ENCODE data around the gene MAP1LC3B2.

MAP1LC3B2 gene

DNA sequence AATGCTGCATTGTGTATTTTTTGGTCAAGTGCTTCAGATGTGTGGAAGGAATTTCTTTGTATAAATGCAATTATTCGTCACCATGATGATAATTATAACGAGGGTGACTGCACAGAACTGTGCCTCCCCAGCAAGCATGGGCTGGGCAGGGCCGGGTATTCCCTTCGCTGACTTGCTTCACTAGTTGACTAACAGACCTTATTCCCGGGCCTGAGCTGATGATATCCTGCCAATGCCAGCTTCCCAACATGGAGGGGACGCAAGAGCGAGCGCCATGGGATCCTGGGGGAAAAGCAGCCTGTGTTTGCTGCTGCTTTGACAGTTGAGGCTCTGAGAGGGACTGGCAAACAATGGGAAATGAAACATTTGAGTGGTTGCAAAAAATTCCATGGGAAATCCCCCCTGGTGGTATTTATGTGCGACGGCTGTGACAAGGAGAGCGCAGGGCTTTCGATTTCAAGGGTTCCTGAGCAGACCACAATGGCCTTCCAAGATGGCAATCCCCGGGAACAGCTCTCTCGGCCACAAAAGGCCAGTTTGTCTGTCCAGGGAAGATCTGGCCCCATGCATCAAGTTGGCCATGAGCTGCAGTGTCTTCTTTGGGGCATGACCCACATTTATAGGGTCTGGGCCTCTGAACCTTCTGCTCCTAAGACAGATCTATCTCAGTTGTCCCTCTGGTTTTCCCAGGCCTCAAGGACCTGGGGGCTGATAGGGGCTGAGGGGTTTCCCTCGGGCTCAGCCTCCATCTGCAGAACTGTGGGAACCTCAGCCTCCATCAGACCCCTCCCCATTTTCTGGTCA is 21.9 kb upstream of the MAP1LC3B2 start:
- DNase-seq (ENCODE audit: low read depth in 2 of 2) = no peak

DNA sequence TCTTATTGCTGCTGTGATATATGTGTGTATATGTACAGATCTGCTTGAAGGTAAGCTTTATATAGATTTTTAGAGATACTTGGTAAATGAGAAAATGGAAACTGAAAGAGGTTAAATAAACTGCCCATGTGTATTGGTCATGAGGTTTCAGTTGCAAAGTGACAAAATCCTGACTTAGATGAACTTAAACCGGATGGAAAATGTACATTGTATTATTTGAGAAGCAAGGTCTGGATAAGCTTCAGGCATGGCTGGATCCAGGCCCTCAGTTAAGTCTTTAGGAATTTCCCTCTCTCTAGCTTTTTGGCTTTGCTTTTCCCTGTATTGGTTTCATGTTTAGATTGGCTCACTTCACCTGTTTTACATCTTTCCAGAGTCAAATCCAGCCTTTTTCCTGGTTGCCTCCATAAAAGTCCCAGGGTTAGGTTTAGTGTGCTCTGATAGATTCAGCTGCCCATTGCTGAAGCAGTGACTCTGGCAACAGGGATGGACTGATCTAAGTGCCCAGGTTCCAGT is 21.0 kb upstream of the MAP1LC3B2 start:
- no peak for DNase-seq (ENCODE audit: low read depth in 2 of 2)

DNA sequence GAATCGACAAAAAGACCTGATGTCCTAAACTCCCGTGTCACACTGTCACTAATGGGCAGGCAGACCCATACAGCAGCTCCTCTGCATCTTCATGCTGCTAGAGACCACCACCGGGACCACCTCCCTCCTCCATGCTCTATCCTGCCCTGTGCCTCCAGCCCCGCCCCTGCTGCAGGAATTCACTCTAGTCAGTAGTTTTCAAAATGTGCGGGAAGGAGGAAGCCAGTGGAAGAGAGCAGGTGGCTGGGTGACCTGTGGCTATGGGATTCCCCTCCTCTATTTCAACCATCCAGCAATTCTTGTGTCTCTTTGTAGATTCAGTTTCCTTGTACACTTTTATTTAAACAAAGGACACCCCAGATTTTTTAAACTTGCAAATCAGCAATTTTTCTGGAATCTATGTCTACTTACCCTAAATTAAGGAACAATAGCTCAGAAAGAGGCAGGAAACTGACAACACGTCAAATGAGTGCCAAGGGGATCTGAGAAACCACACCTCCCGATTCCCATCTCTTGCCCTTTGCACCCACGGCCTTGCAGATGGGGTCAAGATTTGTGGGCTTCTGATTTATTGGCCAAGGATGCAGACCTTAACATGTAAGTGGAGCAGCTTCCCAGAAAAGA is 20.4 kb upstream of the MAP1LC3B2 start:
- no peak for DNase-seq (ENCODE audit: low read depth in 2 of 2)

DNA sequence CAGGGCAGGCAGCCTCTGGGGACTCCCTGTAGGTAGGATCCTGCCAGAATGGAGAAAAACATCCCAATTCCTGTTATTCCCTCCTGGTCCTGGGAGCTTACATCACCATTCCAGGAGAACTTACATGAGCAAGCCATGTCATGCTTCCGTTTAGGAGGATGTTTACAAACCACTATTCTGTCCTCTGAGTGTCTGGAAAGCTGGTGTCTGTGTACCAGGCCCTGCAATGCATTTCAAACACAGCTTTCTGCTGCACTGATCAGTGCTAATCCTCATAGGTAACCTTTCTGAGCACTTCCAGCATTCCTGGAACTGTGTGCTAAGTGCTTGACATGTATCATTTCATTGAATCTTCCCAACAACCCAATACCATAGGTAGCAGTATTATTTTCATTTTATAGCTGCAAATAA is 19.8 kb upstream of the MAP1LC3B2 start:
- DNase-seq (ENCODE audit: low read depth in 2 of 2) = no peak

DNA sequence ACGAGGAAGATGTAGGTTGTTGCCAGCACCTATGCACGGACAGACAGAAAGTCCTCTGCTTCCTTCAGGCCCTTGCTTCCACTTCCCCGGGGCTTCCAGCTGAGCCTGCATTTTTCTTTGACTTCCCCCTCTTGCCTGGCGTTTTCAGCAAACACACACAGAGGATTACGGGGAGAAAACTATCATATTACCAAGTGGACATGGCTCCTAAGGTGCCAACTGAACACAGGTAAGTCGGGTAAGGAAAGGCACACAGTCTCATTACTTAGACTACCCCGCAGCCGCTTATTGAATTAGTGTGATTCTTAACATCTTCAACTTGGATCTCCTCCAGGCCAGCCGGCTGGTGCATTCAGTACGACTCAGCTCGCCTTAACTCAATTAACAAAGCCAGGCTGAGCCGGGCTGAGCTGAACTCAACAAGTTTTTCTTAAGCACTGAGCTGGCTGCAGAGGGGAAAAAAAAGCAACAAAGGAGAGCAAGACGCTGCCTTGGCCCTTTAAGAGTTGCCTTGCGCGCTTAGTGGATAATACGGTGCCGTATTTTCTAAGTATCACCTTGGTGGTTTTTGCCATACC is 19.2 kb upstream of the MAP1LC3B2 start:
- DNase-seq (ENCODE audit: low read depth in 2 of 2) = no peak

DNA sequence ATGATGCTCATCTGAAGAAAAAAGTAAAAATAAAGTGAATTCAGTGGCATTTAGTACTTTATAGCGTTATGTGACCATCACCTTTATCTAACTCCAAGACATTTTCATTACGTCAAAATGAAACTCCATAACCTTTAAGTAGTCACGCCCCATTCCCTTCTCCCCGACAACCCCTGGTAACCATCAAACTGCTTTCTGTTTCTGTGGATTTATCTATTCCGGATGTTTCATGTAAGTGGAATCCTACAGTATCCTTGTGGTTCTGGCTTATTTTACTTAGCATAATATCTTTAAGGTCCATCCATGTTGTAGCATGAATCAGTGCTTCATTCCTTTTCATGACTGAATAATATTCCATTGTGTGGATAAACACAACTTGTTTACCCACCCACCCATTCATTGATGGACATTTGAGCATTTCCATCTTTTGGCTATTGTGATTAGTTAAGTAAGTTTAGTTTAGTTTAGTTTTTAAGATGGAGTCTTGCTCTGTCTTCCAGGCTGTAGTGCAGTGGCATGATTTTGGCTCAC is 18.5 kb upstream of the MAP1LC3B2 start:
- no peak for DNase-seq (ENCODE audit: low read depth in 2 of 2)

DNA sequence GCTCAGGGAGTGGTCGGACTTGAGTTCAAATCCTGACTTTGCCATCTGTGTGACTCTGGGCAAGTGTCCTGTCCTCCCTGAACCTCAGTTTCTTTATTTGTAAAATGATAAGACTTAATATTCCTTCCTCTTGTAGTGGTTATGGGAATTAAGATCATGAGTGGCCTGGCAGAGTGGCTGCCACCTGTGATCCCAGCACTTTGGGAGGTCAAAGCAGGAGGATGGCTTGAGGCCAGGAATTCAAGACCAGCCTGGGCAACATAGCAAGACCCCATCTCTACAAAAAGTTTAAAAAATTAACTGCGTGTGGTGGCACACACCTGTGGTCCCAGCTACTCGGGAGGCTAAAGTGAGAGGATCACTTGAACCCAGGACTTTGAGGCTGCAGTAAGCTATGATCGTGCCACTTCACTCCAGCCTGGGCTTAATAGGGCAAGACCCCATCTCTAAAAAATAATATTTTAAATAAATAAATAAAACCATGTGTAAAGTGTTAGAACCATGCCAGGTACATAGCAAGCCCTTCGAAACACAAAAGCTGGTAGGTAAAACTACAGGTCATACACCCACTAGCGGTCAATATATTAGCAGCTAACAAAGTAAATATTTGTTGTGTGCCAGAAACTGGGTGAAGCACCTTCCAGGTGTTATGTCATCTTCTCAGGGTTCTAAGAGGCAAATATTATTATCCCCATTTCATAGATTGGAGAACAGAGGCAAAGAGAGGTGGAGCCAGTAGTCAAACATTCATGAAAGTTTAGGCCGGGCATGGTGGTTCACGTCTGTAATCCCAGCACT is 17.4 kb upstream of the MAP1LC3B2 start:
- DNase-seq (ENCODE audit: low read depth in 2 of 2) = no peak

DNA sequence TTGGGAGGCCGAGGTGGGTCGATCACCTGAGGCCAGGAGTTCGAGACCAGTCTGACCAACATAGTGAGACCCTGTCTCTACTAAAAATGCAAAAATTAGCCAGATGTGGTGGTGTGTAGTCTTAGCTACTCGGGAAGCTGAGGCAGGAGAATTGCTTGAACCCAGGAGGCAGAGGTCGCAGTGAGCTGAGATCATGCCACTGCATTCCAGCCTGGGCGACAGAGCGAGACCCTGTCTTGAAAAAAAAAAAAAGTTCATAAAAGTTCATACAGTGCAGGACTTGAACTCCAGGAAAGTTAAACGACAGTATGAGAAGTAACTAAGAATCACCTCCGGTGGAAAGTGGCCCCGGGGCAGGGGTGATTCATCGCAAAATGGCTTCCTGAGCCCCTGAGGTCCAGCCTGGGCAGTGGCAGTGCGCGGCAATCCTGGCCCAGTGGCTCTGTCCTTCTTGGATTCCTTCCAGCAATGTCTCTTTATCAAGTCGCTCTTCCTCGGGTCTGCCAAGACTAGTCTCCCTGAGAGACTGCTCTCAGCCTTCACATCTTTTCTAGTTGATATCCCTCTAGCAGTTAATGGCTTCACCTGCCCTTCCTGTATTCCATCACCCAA is 16.7 kb upstream of the MAP1LC3B2 start:
- no peak for DNase-seq (ENCODE audit: low read depth in 2 of 2)

DNA sequence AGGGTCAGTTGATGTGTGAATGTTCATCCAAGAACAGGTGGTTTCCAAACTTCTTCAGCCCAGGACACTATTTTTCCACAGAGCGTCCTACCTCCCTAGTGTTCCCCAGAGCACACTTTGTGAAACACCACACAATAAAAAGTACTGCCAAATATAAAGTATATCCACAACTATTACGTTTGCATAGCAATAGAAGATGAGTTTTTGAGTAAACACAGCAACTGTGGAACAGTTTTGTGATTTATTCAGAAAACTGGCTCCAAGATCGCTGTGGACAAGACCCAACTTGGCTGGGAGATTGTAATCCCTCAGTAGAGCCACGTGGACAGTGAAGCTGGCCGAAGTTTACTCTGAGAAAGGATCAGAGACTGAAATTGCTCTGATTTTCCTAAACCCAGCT is 14.5 kb upstream of the MAP1LC3B2 start:
- no peak for DNase-seq (ENCODE audit: low read depth in 2 of 2)

DNA sequence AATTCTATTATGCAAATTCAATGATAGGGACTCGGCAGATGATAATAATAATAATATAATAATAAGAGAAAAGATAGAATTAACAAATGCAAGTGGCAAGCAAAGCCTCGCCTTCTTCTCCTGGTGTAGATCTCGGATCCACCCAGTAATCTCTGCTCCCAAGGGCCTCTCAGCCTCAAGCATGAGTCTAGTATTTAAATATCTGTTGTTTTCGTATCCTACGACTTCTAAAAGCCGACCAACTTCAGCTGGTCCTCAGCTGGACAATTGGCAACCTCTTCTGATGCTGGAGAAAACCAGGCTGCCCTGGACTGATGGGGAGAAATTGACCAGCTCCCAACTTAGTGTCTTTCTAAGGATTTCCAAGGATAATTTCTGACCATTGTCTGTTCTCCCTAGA is 14.0 kb upstream of the MAP1LC3B2 start:
- no peak for DNase-seq (ENCODE audit: low read depth in 2 of 2)

DNA sequence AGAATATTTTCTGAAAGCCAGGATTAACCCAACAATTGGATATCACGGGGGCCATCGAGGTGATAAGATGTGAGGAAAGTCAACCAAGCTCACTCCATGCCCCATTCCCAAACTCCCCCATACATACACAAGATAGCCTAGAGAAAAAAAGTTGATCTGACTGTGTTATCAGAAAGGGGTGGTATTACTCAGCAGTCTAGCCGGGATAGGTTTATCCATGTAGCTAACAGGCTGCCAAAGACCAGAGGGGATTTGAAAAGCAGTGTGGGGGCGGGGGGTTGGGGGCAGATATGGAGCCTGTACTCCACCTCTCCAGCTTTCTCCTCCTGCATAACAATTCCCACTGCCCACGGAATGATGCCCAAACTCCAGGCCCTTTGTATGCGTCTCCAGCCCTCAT is 13.2 kb upstream of the MAP1LC3B2 start:
- DNase-seq (ENCODE audit: low read depth in 2 of 2) = no peak

DNA sequence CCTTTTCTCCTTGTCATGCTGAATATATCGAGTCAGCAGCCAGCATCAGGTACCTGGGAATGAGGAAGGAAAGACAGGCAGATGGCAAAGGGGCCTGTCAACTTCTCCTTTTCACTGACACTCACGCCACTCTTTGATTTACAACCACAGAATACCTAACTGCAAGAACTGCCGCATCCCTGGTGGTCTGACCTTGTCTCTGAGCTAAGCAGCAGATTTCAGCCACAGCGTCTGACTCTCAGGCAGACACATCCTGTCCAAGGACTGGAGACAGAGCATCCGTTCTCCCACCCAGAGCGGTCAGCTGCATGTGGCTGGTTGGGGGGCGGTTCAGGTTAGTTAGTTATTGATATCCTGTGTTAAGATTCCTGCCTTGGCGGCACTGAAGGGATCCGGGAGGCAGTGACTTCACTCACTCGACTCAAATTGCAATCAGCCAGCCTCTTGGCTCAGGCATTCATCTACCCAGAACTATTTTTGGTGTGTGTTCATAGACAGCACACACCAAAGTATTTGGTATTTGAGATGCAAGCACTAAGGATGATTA is 11.2 kb upstream of the MAP1LC3B2 start:
- no peak for DNase-seq (ENCODE audit: low read depth in 2 of 2)

DNA sequence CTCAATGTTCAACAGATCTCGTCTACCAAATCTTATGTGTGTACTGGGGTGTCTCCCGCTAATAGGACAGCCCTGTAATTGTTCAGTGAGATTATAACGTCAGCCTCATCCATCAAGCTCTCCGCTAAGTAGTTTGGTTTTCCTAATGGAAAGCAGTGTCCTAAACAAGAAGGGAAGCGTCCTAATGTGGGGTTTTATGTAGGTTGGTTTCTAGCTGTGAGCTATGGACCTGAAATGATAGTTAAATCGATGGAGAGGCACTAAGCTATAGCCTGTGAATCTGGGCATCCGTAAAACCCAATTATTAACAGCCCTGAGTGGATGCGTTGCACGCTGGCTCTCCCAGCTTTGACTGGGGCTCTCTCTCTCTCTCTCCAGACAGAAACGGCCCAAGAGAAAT is 9.2 kb upstream of the MAP1LC3B2 start:
- DNase-seq (ENCODE audit: low read depth in 2 of 2) = no peak

DNA sequence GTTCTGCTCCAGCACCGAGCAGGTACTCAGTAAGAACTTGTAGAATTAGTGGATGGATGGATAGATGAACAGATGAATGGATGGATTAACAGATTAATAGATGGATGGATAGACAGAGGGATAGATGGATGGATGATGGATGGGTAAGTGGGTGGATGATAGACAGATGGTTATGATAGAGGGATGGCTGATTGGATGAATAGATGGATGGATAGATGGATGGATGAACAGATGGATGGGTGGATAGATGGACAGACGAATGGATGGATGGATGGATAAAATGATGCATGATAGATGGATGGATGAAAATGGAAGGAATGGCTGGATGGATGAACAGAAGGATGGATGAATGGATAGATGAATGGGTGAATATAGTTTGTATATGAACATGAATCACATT is 8.0 kb upstream of the MAP1LC3B2 start:
- DNase-seq (ENCODE audit: low read depth in 2 of 2) = no peak

DNA sequence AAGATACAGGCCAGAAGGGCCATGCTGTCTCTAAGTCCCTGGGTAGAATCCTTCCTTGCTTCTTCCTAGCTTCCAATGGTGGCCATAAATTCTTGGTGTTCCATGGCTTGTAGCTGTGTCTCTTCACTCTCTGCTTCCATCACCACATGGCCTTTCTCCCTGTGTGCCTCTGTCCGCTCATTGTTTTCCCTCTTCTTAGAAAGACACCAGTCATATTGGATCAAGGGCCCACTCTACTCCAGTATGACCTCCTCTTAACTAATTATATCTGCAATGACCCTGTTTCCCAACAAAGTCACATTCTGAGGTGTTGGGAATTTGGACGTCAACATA is 7.6 kb upstream of the MAP1LC3B2 start:
- no peak for DNase-seq (ENCODE audit: low read depth in 2 of 2)

DNA sequence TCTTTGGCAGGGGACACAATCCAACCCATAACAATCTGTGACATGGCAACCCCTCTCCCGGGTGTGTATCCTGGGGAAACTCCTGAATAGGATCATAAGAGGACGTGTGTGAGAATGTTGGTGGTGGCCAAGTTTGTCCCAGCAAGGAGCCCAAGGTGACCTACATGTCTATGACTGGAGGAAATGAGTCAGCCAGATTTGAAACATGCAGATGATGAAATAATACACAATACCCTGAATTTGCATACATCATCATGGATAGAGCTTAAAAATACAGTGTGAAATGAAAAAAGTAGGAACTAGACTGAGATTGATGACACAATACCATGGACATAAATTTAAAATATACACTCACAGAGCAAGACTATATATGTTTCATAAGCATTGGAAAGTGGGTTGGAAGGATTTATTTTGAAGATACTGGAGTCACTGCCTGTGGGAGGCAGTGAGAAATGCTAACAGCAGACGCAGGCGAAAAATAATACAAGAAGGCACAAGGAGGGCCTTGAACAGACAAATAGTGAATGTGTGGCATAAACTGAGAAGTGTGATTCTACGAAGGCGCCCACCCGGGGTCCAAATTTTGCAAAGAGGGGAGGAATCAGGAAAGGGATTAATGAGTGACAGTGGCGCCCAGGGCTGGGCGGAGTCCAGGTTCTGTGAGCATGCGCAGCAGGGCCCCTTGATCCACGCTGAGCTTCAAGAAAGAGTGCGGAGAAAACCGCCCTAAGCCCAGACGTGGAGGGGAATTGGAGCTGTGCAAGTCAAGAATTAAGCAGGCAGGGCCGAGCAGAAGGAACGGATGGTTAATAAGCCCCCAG is 7.0 kb upstream of the MAP1LC3B2 start:
- no peak for DNase-seq (ENCODE audit: low read depth in 2 of 2)

DNA sequence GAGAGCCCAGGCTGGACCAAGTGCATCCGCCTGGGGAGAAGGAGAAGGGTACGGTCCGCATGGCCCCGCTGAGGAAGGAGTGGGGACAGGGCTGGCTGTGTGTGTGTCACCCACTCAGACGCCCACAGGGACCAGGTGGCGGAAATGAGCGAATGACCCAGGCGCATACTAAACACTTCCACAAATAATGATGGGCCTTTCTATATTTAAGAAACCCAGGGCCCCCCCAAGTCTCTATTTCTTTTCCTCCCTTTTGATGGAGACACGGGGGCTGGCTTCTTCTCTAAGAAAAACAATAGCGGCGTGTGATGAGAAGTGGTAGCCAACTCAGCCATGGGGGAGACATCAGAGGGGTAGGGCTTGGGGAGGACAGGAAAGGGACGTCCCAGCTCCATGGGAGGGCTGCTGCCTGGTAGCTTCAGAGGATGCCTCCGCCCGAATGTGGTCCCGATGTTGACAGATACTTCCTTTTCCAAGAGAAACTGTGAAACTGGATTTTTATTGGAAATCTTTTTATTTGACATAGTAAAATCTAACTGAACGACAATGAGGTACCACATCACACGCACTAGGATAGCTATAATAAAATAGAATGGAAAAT is 6.3 kb upstream of the MAP1LC3B2 start:
- no peak for DNase-seq (ENCODE audit: low read depth in 2 of 2)

DNA sequence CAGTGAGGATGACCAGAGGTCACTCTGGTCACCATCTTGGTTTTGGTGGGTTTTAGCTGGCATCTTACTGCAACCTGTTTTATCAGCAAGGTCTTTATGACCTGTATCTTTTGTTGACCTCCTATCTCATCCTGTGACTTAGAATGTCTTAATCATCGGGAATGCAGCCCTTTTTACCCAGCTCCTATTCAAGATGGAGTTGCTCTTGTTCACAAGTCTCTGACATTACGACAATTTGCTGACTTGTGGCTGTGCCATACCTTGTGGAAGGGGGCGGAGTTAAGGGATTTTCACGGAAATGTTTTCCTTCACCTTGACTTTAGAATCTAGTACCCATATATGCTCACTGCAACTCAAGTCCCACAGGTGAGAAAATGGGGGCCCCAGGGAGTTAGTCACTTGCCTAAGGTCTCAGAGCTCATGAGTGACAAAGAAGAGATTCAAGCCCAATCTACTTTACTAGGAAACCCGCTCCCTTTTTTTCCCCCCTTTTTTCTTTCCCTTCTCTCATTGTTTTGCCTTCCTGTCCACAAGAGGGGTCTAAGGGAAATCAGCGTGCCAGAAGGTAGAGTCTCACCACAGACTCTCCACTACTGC is 2.7 kb upstream of the MAP1LC3B2 start:
- DNase-seq (ENCODE audit: low read depth in 2 of 2) = no peak

DNA sequence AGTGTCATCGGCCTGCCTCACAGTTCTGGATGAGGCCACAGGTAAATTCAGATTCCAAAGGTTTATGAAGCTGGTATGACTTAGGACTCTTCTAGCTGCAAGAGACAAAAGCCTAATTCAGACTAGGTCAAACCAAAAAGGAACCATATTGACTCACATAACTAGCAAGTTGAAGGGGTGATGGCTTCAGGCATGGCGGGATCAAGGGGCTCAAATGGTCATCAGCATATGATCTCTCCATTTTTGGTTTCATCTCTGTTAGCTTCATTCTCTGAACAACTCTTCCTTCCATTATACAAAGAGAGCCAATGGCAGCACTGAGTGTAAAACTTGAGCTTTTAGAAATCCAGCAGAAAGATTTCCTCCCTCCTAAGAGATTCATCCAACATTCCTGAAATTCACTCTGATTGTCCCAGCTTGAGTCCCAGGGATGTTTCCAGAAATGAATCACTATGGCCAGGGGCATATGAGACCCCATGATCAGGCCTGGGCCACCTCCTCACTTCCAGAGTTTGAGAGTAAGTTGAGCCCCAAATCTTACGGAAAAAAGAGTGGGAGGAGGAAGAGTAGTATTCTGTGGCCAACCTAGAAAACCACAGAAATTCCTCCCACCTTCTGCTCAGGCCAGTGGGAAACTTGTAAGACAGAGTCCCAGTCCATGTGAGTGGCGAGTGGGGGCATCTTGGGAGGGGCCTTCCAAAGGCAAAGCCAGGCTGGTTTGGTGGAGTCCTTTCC is 2.0 kb upstream of the MAP1LC3B2 start:
- DNase-seq (ENCODE audit: low read depth in 2 of 2) = no peak
